Measurements from ENCODE around the gene MYEOV.

Gene MYEOV

GRCh38 chr11:69287968-69288882, 5.7 kb upstream of the MYEOV start:
- DNase-seq = no peak

- DNase-seq = no peak
These were observed 5.1 kb upstream of the MYEOV start for GRCh38 chr11:69288883-69289242.

- DNase-seq = no peak
These were observed 3.1 kb upstream of the MYEOV start for GRCh38 chr11:69290806-69291205.

DNA sequence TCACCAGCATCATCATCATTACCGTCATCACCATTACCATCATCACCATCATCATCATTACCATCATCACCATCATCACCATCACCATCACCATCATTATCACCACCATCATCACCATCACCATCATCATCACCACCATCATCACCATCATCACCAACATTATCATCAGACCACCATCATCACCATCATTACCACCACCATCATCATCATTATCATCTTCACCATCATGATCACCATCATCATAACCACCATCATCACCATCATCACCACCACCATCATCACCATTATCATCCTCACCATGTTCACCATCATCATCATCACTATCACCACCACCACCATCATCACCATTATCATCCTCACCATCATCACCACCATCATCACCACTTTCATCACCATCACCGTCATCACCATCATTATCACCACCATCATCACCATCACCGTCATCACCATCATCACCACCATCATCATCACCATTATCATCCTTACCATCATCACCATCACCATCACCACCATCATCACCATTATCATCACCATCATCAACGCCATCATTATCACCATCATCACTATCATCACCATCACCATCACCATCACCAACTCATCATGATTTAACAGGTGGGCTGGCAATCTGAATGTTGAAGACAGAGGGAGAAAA, 2.4 kb upstream of the MYEOV start:
- DNase-seq = no peak

GRCh38 chr11:69292221-69292648, 1.7 kb upstream of the MYEOV start:
- DNase-seq = peak; percentile 56

DNA sequence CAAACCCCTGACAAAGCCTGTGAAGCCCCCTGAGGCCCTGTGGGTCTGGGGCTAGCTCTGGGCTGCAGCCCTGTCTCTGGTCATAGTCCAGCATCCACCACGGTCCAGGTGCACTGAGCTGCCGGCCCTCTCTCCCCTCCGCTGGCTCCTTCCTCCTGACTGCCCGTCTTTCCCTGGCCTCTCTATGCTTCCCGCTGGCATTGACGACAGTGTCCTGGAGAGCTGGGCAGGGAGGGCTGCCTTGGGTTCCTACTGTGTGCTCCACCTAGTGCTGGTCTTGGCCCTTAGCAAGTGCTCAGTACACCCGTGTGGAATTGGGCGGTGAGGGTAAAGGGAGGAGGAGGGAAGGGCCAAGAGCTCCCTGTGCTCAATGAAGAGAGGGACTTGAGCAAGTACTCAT, 868 bp upstream of the MYEOV start:
- DNase-seq = no peak

GRCh38 chr11:69294571-69295078, 670 bp downstream of the MYEOV start:
- DNase-seq = no peak

- no peak for DNase-seq
These were observed 1.4 kb downstream of the MYEOV start for GRCh38 chr11:69295079-69295994.

DNA sequence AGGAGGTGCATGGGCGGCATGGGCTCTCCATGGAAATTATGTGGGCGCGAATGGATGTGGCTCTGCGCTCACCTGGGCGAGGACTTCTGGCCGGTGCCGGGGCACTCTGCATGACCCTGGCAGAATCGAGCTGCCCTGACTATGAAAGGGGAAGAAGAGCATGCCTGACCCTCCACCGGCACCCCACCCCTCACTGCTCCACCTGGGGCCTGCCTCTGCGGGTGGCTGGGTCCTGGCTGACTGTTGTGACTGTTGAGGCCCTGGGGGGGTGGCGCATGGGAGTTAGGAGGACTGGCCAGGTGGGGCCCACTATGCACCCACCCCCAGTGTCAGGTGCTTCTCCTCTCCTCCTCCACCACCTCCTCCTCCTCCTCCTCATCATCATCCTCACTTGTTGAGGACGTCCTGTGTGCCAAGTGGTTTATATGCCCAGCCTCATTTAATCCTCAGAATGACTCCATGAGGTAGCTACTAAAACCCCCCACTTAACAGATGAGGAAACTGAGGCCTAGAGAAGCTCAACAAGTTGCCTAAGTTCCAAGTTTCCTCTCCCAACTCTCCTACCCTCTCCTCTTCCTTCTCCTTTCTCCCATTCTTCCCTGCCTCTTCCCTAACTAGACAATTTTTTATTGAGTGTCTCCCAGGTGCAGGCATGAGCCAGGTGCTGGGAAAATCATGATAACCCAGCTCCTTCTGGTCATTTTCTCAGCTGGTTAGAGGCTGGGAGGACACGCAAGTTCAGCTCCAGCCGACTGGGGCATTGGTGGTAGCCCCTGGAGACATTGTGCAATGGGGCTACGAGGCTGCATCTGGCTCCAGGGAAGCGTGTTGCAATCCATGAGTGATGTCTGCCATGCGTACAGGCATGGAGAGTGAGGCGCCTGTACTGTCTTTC, 2.3 kb downstream of the MYEOV start:
- DNase-seq = no peak

DNA sequence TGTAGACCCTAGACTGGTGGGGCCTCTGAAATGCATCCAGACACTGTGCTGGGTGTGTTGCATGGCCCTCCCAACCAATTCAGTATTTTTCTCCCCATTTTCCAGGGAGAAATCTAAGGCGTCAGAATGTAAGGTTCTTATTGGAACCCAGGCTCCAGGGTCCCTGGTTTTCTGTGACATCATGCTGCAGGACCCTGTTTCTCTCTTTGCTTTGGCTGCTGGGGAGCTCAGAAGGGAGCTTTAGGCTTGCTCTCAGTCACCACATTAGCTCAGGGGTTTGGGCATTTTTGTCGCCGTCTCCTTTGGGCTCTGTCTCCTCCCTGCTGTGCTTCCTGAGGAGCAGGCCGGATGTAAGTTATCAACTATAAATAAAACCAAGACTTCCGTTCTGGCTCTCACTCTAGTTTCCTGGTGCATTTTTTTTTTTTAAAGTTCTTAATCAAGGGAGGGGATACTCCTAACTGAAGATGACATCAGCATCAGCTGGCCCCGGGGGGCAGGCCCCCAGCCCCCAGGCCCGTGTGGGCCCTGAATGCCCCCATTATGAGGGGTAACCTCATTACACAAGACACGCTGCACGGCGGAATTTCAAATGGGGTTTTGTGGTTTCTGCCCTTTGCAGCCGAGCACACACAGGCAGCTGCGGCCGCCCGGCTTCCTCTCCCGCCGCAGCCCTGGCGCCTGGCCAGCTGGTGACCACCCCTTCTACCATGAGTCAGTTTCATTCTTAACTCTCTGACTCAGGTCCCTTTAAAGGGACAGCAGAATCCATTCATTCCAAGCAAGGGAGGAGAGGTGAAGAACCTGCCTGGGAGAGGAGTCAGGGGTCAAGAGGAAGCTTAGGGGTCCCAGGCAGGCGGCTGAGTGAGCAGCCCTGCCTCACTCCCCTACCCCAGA, 3.2 kb downstream of the MYEOV start:
- peak; percentile 85 for DNase-seq

DNA sequence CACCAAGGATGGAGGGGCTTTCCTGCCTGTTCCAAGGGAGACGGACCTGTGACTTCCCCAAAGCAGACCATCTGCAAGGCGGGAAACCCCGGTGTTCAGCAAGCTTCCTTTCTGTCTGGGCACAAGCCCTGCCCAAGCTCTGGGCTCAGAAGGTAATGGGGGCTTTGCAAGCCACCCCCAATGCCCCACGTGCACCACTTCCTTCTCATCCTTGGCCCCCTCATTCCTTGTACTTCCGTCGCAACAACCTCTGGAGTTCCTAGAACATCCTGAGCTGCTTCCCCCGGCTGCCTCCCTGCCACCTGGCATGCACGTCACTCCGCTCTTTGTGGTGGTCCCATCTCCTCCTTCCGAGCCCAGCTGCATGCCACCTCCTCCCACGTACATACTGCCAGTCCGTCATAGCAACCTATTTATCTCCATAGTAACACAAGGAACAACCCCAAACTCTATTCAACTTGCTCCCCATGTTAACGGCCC, 3.9 kb downstream of the MYEOV start:
- peak; percentile 52 for DNase-seq

DNA sequence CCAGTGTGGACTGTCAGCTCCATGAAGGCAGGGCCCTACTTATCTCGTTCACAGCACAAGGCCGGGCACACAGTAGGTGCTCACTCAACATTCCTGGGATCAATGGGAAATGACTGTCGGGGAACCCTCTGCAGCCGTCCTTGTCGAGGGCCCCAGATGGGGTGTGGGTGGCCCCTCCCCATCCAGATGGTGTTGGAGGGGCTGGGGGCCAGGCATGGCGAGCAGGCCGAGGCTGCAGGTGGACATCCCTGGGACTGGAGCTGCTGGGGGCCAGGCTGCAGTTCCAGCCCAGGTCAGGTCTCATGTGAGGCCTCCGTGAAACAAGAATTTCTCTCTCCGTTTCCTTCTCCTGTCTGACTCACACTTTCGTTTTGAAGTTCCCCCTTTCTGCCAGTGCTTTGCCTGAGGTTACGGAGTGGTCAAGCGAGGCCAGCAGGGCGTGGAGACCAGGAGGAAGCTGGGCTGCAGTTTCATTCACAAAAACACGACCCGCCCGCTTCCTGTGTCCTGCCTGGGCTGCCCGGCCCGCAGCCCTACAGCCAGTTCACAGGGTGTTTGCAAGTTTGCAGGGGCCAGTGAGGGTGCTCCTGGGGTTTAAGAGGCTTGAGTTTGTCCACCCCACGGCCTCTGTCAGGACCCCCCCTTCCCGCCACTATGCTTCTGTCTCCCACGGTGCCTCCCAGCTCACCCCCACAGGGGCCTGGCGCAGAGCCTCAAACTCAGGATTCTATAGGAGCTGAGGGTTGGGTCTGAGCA, 4.5 kb downstream of the MYEOV start:
- peak; percentile 46 for DNase-seq

DNA sequence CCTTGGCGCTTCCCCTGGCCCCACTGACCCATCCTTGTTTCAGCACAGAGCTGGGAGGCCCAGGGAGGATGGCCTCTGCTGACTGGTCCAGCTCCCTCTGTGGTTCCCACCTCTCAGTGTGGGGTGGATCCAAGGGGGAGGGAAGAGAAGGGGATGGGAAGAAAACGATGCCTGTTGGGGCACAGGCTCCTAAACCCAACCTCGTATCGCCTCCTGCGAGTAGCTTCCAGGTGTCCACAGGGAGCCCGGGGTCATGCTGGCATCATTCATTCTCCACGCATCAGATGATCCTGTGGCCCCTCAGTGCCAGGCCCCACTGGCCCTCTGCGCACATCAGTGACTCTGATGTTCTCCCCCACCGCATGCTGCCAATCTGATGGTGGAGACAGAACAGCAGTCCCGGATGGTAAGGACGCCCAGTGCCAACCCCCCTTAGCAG, 5.1 kb downstream of the MYEOV start:
- no peak for DNase-seq

DNA sequence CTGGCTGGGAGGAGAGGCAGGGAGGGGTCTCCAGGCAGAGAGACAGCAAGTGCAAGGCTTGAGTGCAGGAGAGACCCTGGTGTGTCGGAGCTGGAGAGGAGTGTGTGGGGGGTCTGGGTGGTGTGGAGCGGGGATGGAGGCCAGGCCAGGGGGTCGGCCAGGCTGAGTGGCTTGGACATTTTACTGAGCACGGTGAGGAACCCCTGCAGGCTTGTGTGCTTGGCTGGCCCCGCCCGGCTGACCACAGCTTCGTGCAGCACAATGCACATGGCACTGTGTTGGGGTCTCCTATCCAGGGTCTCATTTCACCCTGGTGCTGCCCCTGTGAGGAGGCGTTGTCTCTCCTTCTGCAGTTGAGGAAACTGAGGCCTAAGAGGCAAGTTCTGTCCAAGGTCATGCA, 5.6 kb downstream of the MYEOV start:
- DNase-seq = no peak

- DNase-seq = no peak
These were observed 6.4 kb downstream of the MYEOV start for GRCh38 chr11:69300120-69301060.

GRCh38 chr11:69301081-69301454, 7.1 kb downstream of the MYEOV start:
- no peak for DNase-seq

GRCh38 chr11:69301455-69302401, 7.8 kb downstream of the MYEOV start:
- DNase-seq = no peak
